ENCODE data around the gene TESK2. TPM values are rescaled to one million over a fixed set of nuclear protein-coding genes. Genes with fewer than 3 reads are reported as not detected.

The TESK2 gene
- total RNA-seq, 2 experiments from 2014 or later: 3.1 to 3.3 TPM

DNA sequence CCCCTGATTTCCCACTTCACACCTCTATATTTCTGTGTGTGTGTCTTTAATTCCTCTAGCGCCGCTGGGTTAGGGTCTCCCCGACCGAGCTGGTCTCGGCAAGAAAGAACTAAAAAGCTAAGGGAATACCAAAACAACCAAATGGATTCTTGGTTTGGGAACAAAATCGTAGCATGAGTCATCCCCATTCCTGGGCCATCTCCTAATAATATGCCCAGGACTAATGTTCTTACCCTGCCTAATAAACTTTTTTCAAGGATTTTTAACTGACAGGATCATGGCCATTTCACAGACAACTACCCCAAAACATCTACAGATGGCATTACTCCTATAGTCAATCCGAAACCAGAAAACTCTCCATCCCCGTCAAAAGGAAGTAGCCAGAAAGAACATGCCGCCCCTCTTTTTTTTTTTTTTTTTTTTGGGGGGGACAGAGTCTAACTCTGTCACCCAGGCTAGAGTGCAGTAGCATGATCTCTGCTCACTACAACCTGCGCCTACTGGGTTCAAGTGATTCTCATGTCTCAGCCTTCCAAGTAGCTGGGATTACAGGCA is 168.4 kb downstream of the TESK2 start:
- Mint-ChIP-seq H3K27ac (no peak overlapping the region), H3K9me3 (ENCODE audit: low read depth) (no peaks in the 10 kb centered on the region), H3K36me3 (ENCODE audit: low read depth) (peaks cover under 1% of the 10 kb centered on the region), H3K4me3 (no peak overlapping the region), H3K27me3 (no peaks in the 10 kb centered on the region), H3K4me1 (peaks cover 5% of the 10 kb centered on the region)
- ATAC-seq (no peak), DNase-seq (no peak)
- intact Hi-C loops (cut with DNase I, micrococcal nuclease): no loop called here
- POLR2A ChIA-PET: no interaction called here
- CTCF ChIA-PET: no interaction called here

DNA sequence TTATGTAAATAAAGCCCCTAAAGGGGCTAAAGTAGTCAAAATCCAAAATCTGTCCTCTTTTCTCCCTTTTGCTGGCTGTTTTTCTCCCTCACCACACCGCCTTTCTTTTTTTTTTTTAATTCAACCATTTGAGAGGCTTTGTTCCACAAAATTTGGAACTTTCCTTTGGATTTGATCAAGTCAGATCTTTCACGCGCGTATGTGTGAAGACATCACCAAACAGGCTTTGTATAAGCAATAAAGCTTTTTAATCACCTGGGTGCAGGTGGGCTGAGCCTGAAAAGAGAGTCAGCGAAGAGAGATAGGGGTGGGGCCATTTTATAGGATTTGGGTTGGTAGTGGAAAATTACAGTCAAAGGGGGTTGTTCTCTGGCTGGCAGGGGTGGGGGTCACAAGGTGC is 169.5 kb downstream of the TESK2 start:
- Mint-ChIP-seq H3K27me3 (no peaks in the 10 kb centered on the region), H3K27ac (no peak overlapping the region), H3K36me3 (ENCODE audit: low read depth) (no peaks in the 10 kb centered on the region), H3K4me1 (peaks cover 4% of the 10 kb centered on the region), H3K4me3 (no peak overlapping the region), H3K9me3 (ENCODE audit: low read depth) (no peaks in the 10 kb centered on the region)
- ATAC-seq (no peak), DNase-seq (no peak)
- intact Hi-C loops (cut with DNase I, micrococcal nuclease): no loop called here
- POLR2A ChIA-PET: no interaction called here
- CTCF ChIA-PET: interaction anchor here (0.7 to 1.4 kb wide), 3 partner anchors 15 to 283 kb away, joined by 3 to 4 read pairs (median 4); partner anchors contain the start of genes MUTYH and TOE1

DNA sequence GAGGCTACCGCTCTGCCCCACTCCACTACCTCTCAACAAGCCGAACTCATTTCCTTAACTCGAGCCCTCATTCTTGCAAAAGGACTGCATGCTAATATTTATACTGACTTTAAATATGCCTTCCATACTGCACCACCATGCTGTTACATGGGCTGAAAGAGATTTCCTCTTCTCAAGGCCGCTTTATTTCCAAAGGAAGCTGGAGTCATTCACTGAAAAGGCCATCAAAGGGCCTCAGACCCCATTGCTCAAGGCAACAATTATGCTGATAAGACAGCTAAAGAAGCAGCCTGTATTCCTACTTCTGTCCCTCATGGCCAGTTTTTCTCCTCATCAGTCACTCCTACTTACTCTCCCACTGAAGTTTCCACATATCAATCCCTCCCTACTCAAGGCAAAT is 171.2 kb downstream of the TESK2 start:
- CTCF ChIA-PET: interaction anchor here (0.6 to 1.5 kb wide), 2 partner anchors 13 to 18 kb away, joined by 3 to 4 read pairs; no protein-coding TSS in a partner anchor
- Mint-ChIP-seq H3K27me3 (no peaks in the 10 kb centered on the region), H3K4me3 (no peak overlapping the region), H3K36me3 (ENCODE audit: low read depth) (no peaks in the 10 kb centered on the region), H3K27ac (no peak overlapping the region), H3K9me3 (ENCODE audit: low read depth) (no peaks in the 10 kb centered on the region), H3K4me1 (no peaks in the 10 kb centered on the region)
- intact Hi-C loops (cut with DNase I, micrococcal nuclease): no loop called here
- ATAC-seq: no peak
- no peak for DNase-seq
- POLR2A ChIA-PET: no interaction called here

DNA sequence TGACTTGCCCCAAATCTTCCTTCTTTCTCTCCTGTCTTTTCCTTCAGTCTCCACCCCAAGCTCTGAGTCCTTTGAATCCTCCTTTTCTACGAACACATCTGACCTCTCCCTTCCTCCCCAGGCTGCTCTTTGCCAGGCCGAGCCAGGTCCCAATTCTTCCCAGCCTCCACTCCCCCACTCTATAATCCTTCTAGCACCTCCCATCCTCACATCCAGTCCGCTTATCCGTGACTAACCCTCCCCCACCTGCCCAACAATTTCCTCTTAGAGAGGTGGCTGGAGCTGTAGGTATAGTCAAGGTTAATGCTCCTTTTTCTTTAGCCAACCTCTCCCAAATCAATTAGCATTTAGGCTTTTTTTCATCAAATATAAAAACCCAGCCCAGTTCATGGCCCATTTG is 173.8 kb downstream of the TESK2 start:
- DNase-seq (no peak), ATAC-seq (no peak)
- ChIA-PET CTCF (no interaction called here), POLR2A (no interaction called here)
- Mint-ChIP-seq H3K27ac (no peak overlapping the region), H3K27me3 (peaks cover 2% of the 10 kb centered on the region), H3K4me3 (no peak overlapping the region), H3K9me3 (ENCODE audit: low read depth) (no peaks in the 10 kb centered on the region), H3K36me3 (ENCODE audit: low read depth) (no peaks in the 10 kb centered on the region), H3K4me1 (no peaks in the 10 kb centered on the region)
- intact Hi-C loops (cut with DNase I, micrococcal nuclease): no loop called here

DNA sequence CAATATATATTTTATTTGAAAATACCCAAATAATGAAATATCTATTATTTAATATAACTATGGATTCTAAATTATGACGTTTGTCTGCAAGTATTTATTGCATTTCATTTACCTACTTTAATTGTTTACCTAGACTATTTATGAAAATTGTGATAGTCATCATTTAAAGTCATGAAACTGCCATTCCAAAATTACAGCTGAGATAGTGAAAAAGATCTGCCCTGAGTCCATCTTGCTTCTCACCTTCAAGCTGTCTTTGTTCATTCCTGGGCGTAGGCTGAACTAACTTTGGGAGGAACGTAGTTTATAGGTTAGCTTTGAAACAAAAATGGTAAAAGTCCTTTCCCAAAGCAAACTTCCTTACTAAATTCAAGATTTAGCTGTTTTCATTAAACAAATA is 176.7 kb downstream of the TESK2 start:
- Mint-ChIP-seq H3K9me3 (ENCODE audit: low read depth) (no peaks in the 10 kb centered on the region), H3K27ac (no peak overlapping the region), H3K4me3 (no peak overlapping the region), H3K36me3 (ENCODE audit: low read depth) (no peaks in the 10 kb centered on the region), H3K27me3 (peaks cover 2% of the 10 kb centered on the region), H3K4me1 (no peaks in the 10 kb centered on the region)
- DNase-seq (no peak), ATAC-seq (no peak)
- intact Hi-C loops (cut with DNase I, micrococcal nuclease): no loop called here
- POLR2A ChIA-PET: no interaction called here
- CTCF ChIA-PET: interaction anchor here (0.6 to 1.7 kb wide), 5 partner anchors 13 to 296 kb away, joined by 3 to 6 read pairs (median 3); no protein-coding TSS in a partner anchor

DNA sequence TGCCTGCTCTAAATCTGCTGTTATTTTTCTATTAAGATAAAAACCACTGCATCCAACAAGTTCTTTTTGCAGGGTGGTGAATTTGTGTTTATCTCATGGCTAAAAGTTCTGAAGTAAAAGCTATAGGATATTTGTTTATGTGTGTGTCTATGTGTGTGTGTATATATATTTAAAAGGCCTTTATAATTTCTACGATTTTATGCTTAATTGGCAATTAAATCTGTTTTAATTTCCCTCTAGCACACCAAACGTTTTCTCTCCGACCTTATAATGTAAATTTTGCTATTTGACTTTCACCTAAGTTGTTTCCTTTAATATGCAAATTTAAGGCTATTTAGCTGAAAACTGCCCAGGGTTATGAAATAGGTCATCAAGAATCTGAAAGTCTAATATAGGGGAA is 184.1 kb downstream of the TESK2 start:
- H3K36me3 Mint-ChIP-seq (ENCODE audit: low read depth): no peaks in the 10 kb centered on the region
- H3K27ac Mint-ChIP-seq: peak overlapping the region; percentile 93
- ATAC-seq (no peak), DNase-seq (no peak)
- H3K27me3 Mint-ChIP-seq: no peaks in the 10 kb centered on the region
- intact Hi-C loops (cut with DNase I, micrococcal nuclease): loop anchor here (1.0 to 10.0 kb wide), 3 partner anchors 61 to 952 kb away; partner anchors contain the start of genes BTBD19 (in 1 of the 2), DYNLT4 (in 1 of the 2), ERI3 (in 1 of the 2) and PLK3 (in 1 of the 2)
- H3K4me3 Mint-ChIP-seq: no peak overlapping the region
- POLR2A ChIA-PET: interaction anchor here (1.0 to 1.3 kb wide), 3 partner anchors 33 to 576 kb away, joined by 3 to 4 read pairs (median 4); partner anchors contain the start of genes MUTYH, PLK3 and TOE1
- peaks cover 38% of the 10 kb centered on the region for H3K4me1 Mint-ChIP-seq
- H3K9me3 Mint-ChIP-seq (ENCODE audit: low read depth): no peaks in the 10 kb centered on the region
- CTCF ChIA-PET: interaction anchor here (0.6 to 12.1 kb wide), 7 partner anchors 12 to 576 kb away, joined by 3 to 255 read pairs (median 3); partner anchors contain the start of genes HECTD3, RNU5D-1 and UROD

DNA sequence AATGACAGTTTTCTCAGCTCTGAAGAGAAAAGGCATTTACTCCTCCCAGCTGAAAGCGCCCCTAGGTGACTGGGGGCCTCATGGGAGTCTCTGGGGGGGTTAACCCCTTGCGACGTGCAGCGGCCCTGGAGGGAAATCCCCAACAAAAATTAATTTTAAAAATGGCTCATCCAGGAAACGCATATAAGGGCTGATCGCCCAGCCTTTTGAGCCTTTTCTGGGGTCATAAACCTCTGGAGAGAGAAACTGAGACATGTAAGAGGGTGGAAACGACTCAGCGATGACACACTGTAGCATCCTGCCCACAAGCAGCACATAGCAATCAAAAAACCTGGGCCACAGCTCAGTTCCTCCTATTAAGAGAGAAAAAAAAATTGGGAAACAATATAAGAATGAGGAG is 184.6 kb downstream of the TESK2 start:
- H3K27ac Mint-ChIP-seq: peak overlapping the region; percentile 93
- peaks cover 41% of the 10 kb centered on the region for H3K4me1 Mint-ChIP-seq
- ChIA-PET CTCF (interaction anchor here (0.6 to 12.1 kb wide), 8 partner anchors 13 to 579 kb away, joined by 3 to 255 read pairs (median 3); partner anchors contain the start of genes HECTD3, MUTYH, RNU5D-1 and TOE1), POLR2A (interaction anchor here (0.6 to 1.3 kb wide), 6 partner anchors 33 to 576 kb away, joined by 3 to 5 read pairs (median 4); partner anchors contain the start of genes MUTYH, PLK3 and TOE1)
- peak; percentile 41 for ATAC-seq
- no peaks in the 10 kb centered on the region for H3K9me3 Mint-ChIP-seq (ENCODE audit: low read depth)
- intact Hi-C loops (cut with DNase I, micrococcal nuclease): loop anchor here (1.0 to 10.0 kb wide), 3 partner anchors 60 to 952 kb away; partner anchors contain the start of genes BTBD19 (in 1 of the 2), DYNLT4 (in 1 of the 2), ERI3 (in 1 of the 2) and PLK3 (in 1 of the 2)
- peak overlapping the region; percentile 64 for H3K4me3 Mint-ChIP-seq
- H3K36me3 Mint-ChIP-seq (ENCODE audit: low read depth): no peaks in the 10 kb centered on the region
- peak; percentile 79 for DNase-seq
- no peaks in the 10 kb centered on the region for H3K27me3 Mint-ChIP-seq

DNA sequence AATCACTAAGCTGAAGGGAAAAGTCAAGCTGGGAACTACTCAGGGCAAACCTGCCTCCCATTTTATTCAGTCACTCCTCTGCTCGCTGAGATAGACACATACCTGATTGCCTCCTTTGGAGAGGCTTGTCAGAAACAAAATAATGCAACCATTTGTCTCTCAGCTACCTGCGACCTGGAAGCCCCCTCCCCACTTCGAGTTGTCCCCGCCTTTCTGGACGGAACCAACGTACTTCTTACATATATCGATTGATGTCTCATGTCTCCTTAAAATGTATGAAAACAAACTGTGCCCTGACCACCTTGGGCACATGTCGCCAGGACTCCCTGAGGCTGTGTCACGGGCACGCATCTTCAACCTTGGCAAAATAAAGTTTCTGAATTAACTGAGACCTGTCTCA is 185.7 kb downstream of the TESK2 start:
- H3K36me3 Mint-ChIP-seq (ENCODE audit: low read depth): no peaks in the 10 kb centered on the region
- H3K9me3 Mint-ChIP-seq (ENCODE audit: low read depth): no peaks in the 10 kb centered on the region
- POLR2A ChIA-PET: interaction anchor here (0.7 to 1.4 kb wide), 4 partner anchors 34 to 486 kb away, joined by 3 to 5 read pairs (median 4); partner anchors contain the start of genes MUTYH, TOE1 and UROD
- ATAC-seq (no peak), DNase-seq (no peak)
- peaks cover 44% of the 10 kb centered on the region for H3K4me1 Mint-ChIP-seq
- no peaks in the 10 kb centered on the region for H3K27me3 Mint-ChIP-seq
- H3K27ac Mint-ChIP-seq: peak overlapping the region; percentile 93
- CTCF ChIA-PET: interaction anchor here (0.6 to 12.1 kb wide), 7 partner anchors 21 to 529 kb away, joined by 3 to 255 read pairs (median 3); partner anchors contain the start of genes HECTD3, HPDL, MUTYH and TOE1
- intact Hi-C loops (cut with DNase I, micrococcal nuclease): loop anchor here (10.0 kb wide), 2 partner anchors 500 to 950 kb away; partner anchors contain the start of genes BTBD19 (in 1 of the 2), DYNLT4 (in 1 of the 2), ERI3 (in 1 of the 2) and PLK3 (in 1 of the 2)
- peak overlapping the region; percentile 84 for H3K4me3 Mint-ChIP-seq

DNA sequence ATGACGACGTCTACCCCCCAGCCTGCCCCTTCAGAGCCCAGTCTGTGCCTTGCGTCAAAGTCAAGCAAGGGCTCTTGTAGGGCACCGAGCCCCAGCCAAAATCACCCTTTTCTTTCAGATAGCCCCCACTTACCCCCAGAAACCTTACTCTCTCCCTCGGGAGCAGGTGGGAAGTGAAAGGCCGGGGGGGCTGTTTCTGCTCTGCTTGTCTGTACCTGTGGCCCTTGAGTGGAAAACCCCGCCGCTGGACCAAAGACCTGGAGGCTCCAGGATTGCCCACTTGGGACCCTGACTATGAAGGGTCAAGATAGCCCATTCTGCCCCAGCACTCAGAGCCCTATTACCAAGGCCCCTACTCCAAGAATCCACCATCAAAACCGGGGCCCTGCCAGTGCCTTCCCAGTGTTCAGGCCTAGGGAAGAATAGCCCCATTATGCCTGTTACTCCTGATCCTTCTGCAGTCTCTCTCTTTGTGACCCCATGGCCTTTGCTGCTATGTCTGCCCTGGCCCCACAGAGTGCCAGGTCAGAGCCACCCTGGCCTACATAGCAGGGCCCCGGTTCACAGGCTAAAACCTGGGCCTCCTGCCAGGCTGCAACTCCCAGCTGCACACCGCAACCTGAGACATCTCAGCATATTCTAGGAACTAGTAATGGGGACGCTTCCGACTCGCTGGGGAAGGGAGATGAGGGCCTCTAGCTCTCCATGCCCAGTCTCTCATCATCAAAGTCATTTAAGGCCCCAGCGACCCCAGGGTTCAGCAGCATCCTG is 186.5 kb downstream of the TESK2 start:
- Mint-ChIP-seq H3K27me3 (no peaks in the 10 kb centered on the region), H3K4me3 (peak overlapping the region; percentile 84), H3K27ac (peak overlapping the region; percentile 93), H3K9me3 (ENCODE audit: low read depth) (no peaks in the 10 kb centered on the region), H3K4me1 (peaks cover 44% of the 10 kb centered on the region), H3K36me3 (ENCODE audit: low read depth) (no peaks in the 10 kb centered on the region)
- DNase-seq: peak; percentile 46
- intact Hi-C loops (cut with DNase I, micrococcal nuclease): loop anchor here (5.0 to 10.0 kb wide), 4 partner anchors 97 to 950 kb away; partner anchors contain the start of genes BTBD19 (in 1 of the 2), DYNLT4 (in 1 of the 2), ERI3 (in 1 of the 2) and PLK3 (in 1 of the 2)
- no peak for ATAC-seq
- ChIA-PET CTCF (interaction anchor here (0.9 to 12.1 kb wide), 6 partner anchors 22 to 529 kb away, joined by 3 to 255 read pairs (median 8); partner anchors contain the start of genes BTBD19, HECTD3, HPDL and MUTYH), POLR2A (interaction anchor here (0.6 to 2.8 kb wide), 11 partner anchors 36 to 583 kb away, joined by 3 to 33 read pairs (median 5); partner anchors contain the start of genes AKR1A1, CCDC163, EIF2B3 and HECTD3)

DNA sequence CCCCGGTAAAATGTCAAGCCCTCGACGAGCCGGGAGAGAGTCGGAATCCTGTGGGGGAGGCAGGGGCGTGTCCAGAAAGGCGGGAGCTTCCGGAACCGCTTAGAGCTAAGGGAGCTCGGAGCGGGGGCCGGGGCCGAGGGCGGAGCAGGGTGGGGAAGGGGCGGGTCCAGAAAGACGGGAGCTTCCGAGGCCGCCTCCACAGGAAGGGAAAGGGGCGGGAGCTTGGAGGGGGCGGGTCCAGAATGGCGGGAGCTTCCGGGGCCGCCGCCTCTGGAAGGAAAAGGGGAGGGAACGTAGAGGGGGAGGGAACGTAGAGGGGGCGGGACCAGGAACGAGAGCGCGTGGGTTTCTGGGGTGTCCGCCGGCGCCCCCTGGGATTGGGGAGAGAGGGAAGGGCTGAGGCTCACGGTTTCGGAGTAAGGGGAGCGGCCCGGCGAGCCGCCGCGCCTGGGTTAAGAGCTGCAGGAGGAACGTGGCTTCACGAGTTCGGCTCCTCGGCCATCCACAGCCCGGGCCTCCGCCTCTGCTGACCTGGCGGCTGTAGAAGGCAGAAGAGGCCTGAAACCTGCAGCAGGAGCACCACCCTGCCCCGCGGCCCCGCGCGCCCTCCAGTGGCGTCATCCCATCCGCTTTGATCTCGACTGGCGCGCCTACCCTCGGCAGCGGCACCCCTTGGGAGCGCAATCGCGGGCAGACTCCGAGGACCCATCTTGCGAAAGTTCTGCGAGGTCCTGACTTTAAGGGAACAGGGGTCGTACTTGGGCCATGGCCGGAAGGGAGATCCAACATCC is 187.2 kb downstream of the TESK2 start:
- peak; percentile 100 for DNase-seq
- Mint-ChIP-seq H3K9me3 (ENCODE audit: low read depth) (no peaks in the 10 kb centered on the region), H3K4me1 (peaks cover 44% of the 10 kb centered on the region), H3K36me3 (ENCODE audit: low read depth) (no peaks in the 10 kb centered on the region), H3K27me3 (no peaks in the 10 kb centered on the region), H3K4me3 (peak overlapping the region; percentile 84), H3K27ac (peak overlapping the region; percentile 95)
- ATAC-seq: peak; percentile 83
- CTCF ChIA-PET: interaction anchor here (0.6 to 12.1 kb wide), 16 partner anchors 11 to 611 kb away, joined by 3 to 255 read pairs (median 4); partner anchors contain the start of genes AKR1A1, BTBD19, HECTD3 and HPDL
- intact Hi-C loops (cut with DNase I, micrococcal nuclease): loop anchor here (1.0 to 10.0 kb wide), 19 partner anchors 23 to 949 kb away; partner anchors contain the start of genes HPDL (in 2 of the 2), MUTYH (in 2 of the 2), PLK3 (in 2 of the 2) and TESK2 (in 2 of the 2)
- POLR2A ChIA-PET: interaction anchor here (0.5 to 2.8 kb wide), 25 partner anchors 31 to 1517 kb away, joined by 3 to 44 read pairs (median 4); partner anchors contain the start of genes AKR1A1, CCDC163, EIF2B3 and HECTD3

Measured in activated CD4-positive, alpha-beta T cell treated with anti-CD3 and anti-CD28 coated beads for 36 hours (primary cell).